GM19455 (cell line): Measurements from ENCODE around the gene RBCK1.
"Not testable (repeated sequence)": the region's sequence is repeated elsewhere in the genome, so short reads cannot be mapped to it uniquely, and the experiment has no call there.

Source experiments
- ATAC-seq: cut with Tn5 transposase; IDR thresholded peaks from one replicate; pipeline ENCODE4 v1.9.1; 2021; ENCODE audit not compliant: unreplicated experiment

RBCK1 gene

GRCh38 chr20:375265-375889, 32.7 kb upstream of the RBCK1 start:
- ATAC-seq: no peak

GRCh38 chr20:376089-376488, 32.0 kb upstream of the RBCK1 start:
- no peak for ATAC-seq

- ATAC-seq: no peak
Measured at GRCh38 chr20:376750-377149, 31.3 kb upstream of the RBCK1 start.

- ATAC-seq: not testable (repeated sequence)
Measured at GRCh38 chr20:377578-377977, 30.5 kb upstream of the RBCK1 start.

- ATAC-seq: no peak
Measured at GRCh38 chr20:378961-379336, 29.1 kb upstream of the RBCK1 start.

GRCh38 chr20:380763-381580, 27.1 kb upstream of the RBCK1 start:
- ATAC-seq: peak; percentile 55

GRCh38 chr20:381581-382290, 26.4 kb upstream of the RBCK1 start:
- peak; percentile 57 for ATAC-seq

- peak; percentile 16 for ATAC-seq
Measured at GRCh38 chr20:382291-383115, 25.6 kb upstream of the RBCK1 start.

- ATAC-seq: no peak
Measured at GRCh38 chr20:383889-384288, 24.2 kb upstream of the RBCK1 start.

GRCh38 chr20:384723-385122, 23.4 kb upstream of the RBCK1 start:
- no peak for ATAC-seq

- ATAC-seq: no peak
Measured at GRCh38 chr20:385448-385847, 22.7 kb upstream of the RBCK1 start.

GRCh38 chr20:386634-387033, 21.5 kb upstream of the RBCK1 start:
- not testable (repeated sequence) for ATAC-seq

- no peak for ATAC-seq
Measured at GRCh38 chr20:387520-387919, 20.6 kb upstream of the RBCK1 start.

GRCh38 chr20:388034-388994, 19.8 kb upstream of the RBCK1 start:
- no peak for ATAC-seq

GRCh38 chr20:389220-389619, 18.9 kb upstream of the RBCK1 start:
- no peak for ATAC-seq

GRCh38 chr20:391041-391711, 16.9 kb upstream of the RBCK1 start:
- no peak for ATAC-seq

- ATAC-seq: not testable (repeated sequence)
Measured at GRCh38 chr20:393296-393695, 14.8 kb upstream of the RBCK1 start.

GRCh38 chr20:396252-396618, 11.9 kb upstream of the RBCK1 start:
- no peak for ATAC-seq

- no peak for ATAC-seq
Measured at GRCh38 chr20:396619-397431, 11.3 kb upstream of the RBCK1 start.
